ENCODE data around the gene MVB12B.

The MVB12B gene

DNA sequence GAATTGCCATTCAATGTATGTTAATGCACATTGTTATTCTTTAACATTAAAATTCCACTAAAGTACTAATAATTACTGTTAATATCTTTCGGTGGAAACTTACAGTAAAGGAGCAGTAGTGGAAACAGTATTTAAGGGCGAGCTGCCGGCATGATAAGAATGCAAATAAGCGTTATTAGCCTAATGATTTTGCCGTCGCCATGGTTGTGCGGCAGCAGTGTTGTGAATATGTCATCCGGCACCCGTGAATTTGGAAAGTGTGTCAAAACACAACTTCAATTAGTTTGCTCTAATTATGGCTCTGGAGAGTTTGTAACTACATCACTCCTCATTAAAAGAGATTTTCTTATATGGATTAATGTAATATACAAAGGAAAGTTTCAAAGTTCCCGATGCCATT lies 81.4 kb downstream of the MVB12B start:
- DNase-seq (ENCODE audit: low spot score) = no peak

DNA sequence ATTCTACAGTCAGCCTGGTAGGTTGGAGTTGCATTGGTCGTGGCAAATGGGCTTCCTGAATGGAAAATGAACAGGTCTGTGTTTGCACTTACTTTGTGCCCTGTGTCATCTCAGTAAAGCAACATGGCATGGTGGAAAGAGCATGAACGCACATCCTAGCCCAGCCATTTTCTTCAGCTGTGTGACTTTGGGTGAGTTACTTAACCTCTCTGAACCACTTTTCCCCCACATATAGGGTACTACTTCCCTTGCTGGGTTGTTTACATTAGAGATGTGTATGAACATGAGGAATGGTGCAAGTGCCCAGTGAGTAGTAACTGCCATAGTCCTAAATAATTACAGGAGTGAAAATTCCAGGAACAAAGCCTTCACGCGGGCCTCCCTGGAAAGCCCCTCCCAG lies 83.6 kb downstream of the MVB12B start:
- no peak for DNase-seq (ENCODE audit: low spot score)

DNA sequence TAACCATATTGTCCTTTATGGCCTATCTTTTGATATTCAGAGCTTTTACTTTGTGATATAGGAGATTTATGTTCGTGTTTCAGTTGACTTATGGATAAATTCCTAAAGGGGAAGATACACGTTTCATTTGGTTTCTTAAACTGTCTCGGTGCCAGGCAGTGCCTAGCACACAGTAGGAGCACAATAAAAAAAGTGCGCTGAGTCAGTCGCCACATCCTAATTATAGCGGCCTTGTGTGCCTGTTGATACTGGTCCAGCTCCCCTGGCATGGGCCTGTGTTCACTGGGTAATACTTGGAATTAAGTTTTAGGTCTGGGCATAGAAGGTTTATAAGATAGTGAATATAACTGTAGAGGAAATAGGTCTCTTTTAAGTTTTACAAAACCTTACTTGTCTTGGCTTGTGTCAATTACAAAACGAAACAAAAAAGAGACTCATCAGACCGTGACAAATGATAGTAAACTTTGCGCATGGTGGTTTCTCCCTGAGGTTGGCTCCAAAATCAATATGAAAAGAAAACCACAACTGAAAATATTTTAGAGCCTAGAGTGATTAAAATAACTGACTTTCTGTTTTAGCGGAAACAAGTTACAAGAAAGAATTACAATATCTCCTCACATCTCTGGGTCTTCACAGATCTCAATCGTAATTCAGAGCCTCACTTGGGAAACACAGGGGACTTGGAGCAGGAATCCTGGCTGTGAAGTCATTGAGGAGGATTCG lies 84.8 kb downstream of the MVB12B start:
- peak; percentile 67 for DNase-seq (ENCODE audit: low spot score)

DNA sequence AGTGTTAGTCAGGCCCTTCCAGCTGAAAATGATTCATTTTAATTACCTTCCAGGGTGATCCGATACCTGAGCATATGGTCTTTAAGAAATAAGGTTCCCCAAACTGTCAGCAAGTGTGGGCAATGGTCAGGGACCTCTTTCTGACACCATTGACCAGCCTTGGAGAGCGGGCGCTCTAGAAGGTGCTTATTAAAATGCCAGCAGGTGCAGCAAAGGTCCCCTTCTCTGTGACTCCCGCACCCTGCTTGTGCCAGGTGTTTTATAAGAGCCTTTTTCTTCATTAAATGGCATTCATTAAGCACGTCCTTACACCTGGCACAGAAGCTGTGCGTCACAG lies 85.3 kb downstream of the MVB12B start:
- DNase-seq (ENCODE audit: low spot score) = no peak

DNA sequence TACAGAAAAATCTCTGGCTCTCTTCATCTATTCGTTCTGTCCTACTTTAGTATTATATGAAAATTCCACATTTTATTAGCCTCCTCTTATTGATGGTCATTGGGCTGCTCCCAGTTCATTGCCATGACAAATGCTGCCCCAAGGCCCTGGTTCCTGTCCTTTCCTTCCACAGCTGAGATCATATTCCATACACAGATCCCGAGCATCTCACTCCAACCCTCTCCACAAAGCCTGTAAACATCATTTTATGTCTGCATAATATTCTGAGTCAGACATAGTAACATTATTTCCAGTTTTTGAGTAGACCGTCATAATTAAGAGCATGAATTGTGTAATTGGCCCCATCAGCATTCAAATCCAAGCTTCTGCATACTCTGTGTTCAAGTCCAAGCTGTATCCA lies 86.3 kb downstream of the MVB12B start:
- DNase-seq (ENCODE audit: low spot score) = no peak

DNA sequence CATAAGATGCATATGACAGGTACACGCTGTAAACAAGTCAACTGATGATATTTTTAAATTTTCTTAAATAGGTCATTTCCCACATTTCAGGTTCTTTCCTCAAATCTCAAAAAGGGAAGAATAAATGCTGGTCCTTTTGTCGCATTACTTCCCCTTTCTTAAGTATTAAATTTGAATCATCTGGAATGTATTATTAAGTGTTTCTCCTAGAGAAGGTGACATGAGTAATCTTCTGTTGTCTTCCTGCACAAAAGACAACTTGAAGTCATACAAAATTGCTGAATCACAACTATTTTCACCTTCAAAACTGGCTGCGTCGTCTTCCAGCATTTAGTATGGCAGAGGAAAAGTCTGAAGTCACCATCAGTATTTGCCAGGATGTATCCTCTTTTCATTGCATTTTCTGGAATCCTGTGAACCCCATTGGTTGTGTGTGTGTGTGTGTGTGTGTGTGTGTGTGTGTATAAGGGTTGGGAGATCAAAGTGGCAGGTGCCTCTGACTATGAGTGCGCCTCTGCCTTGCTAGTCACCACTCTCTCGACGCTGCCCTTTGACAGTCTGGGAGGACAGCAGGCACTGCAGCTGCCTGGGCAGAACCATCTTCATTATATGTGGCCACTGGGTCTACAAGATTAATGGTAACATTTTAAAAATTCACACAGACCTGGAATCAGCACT lies 86.9 kb downstream of the MVB12B start:
- no peak for DNase-seq (ENCODE audit: low spot score)

DNA sequence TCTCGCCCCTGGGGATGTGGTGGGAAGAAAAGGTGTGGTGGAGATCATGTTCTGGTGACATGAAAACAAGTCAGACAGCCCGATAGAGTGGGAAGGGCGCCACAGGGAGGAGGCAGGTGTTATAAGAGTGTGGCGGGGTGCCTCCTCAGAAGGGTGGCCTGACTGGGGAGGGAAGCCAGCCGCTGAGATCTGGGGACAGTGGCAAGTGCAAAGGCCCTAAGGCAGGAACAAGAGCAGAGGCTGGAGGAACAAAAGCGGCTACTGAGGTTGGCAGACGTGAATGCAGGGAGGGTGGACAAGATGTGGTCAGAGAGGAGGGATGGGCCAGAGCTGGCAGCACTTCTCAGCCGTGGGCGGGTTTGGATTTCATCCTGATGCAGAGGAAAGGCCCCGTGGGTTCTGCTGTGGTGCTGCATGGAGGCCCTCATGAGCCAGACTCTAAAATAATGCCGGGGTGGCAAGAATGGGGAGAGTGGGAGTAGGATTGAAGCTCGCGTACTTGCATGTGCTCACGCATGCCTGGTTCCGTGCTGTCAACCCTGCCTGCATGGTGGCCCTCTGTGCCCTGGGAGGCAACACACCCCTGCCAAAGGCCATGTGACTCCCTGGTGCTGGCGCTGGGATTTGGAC lies 89.2 kb downstream of the MVB12B start:
- no peak for DNase-seq (ENCODE audit: low spot score)

DNA sequence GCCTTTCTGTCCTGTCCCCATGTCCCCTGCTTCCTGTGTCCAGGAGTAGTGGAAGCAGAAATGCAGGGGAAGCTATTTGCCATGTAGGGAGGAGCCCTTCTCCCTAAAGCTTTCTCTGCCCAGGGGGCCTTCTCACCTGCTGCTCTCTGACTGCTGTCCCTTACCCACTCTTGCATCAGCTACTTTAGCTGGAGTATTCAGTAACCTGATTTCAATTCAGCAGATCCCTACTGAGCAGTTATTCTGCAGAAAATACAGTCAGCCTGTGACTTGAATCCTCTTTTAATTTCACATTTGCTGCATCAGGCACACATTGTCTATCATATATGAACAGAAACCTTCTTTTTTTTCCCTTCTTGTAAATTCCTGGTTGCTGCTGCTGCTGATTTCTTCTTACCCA lies 90.4 kb downstream of the MVB12B start:
- no peak for DNase-seq (ENCODE audit: low spot score)

DNA sequence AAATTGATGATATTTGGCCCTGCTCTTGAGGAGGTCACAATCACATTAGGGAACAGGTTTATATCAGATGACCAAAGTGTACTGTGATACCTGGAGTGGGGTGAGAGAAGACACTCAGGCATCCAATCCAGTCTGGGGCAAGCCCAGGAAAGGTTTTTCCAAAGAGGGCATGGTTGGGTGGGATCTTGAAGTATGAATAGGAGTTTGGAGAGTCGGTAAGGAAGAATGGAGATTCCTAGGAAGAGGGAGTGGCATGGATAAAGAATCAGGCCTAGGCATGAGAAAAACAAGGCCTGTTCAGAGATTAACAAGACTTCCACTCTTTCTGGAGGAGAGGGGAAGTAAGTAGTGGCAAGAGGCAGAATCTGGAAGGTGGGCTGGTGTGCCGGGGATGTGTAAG lies 91.1 kb downstream of the MVB12B start:
- DNase-seq (ENCODE audit: low spot score) = no peak

DNA sequence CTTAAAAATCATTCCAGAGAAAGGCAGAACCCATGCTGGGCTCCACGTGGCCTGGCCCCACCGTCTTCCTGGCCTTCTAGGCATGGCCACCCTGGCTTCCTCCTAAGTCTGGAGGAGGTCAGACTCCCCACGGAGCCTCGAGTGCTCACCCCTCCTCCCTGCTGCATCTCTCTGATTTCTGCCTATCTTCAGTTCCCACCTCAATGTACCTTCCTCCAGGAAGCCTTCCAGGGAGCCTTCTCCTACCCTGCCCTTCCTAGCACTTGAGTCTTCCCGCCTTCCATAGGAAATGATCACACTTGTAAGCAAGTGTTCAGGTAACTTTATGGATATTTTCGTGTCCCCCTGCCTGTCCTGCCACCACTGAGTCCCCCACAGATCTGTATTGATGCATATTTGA lies 92.0 kb downstream of the MVB12B start:
- DNase-seq (ENCODE audit: low spot score) = no peak

DNA sequence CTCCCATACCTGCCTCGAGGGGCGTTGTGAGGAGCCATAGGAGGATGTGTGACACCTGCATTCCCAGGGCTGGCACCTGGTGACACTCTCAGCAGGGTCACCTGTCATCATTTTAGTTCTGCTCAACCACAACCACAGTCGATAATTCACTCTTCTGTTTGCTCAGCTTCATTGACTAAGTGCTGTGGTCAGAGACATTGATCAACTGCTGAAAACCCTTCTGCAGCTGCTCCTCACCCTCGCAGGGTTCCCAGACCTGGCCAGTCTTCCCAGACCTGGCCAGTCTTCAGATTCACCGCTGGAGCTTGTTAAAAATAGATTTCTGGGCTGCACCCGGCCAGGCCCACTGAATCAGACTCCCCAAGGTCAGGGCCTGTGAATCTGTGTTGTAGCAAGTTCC lies 92.8 kb downstream of the MVB12B start:
- no peak for DNase-seq (ENCODE audit: low spot score)

DNA sequence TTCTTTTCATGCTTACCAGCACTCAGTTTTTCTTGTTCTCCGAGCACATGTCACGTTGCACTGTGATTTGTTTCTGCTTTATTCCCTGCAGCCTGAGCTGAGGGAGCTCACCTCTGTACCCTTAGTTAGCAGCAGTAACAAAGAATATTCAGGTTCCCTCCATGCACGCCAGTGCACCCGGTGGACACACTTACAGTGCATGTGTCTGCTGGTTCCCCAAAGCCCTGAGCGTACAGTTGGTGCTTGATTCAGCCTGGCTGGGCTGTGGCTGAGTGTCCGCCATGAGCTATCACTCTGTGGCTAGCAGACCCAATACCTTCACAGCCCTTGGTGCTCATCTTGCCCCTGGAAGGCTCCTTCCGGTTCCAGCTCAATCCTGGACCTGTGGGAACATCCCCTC lies 93.5 kb downstream of the MVB12B start:
- DNase-seq (ENCODE audit: low spot score) = no peak

DNA sequence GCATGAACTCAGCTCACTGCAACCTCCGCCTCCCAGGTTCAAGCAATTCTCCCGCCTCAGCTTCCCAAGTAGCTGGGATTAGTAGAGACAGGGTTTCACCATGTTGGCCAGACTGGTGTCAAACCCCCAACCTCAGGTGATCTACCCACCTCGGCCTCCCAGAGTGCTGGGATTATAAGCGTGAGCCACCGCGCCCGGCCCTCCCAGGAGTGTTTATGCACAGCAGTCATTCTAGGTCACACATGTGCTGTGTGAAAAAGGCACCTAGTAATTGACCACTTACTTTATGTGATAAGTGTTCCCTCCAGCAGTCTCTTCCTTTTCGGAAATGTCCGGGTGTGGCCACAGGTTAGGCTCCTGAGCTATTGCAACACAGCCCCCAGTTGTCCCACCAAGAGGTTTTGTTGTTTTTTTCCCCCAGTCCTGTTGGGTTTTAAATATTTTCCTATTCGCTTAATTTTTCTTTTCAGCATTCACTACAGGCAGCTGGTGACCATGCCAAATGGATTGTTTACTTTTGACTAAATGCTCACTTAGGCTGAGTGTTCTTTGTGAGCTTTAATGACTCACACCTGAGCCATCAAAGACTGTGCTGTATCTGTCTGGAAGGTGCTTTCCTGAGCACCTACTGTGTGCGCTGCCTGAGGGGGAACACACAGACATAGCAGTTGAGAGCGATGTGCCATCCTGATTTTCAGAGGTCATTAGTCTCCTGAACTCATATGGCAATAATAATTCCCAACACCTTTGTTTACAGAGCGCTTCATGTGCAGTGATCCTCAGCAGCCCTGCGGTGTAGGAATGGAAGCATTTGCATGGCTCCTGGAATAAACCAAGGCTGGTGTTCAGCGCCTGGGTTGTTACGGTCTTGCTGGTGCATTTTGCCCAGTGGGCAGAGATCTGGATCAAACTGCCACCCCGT lies 94.3 kb downstream of the MVB12B start:
- DNase-seq (ENCODE audit: low spot score) = no peak

DNA sequence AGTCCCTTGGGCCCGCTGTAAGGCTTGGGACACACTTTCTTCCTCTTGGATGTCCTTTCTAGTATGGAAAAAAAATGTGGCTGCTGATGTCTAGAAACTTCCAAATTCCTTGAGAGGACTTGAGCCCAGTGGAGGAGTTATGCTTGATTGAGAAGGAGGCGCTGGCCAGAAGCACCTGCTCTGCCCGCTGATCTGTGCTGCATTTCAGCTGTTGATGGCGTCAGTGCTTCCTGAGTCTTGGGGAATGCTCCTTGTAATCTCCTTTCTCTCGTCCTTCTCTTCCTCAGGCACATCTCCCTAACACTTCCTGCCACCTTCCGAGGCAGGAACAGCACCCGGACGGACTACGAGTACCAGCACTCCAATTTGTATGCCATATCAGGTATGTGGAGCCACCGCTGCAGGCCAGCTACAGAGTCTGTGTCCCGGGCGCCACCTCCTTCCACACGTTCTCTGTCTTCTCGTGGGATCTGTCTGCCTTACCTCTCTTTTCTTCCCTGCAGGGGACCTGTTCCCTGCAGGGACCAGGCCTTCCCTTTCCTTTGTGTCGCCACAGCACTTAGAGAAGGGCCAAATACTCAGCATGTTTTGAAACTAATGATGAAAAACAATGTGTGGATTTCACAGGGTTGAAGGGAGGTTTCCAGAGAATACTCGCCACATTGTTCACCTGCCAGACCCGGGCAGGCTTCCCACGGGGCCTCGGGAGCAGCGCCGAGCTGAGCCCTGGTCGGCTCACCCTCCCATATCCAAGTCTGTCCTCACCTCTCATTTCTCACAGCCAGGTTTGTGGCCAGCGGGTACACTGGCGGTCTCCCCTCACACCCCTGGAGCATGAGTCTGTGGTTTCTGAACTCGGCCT lies 95.2 kb downstream of the MVB12B start:
- no peak for DNase-seq (ENCODE audit: low spot score)

DNA sequence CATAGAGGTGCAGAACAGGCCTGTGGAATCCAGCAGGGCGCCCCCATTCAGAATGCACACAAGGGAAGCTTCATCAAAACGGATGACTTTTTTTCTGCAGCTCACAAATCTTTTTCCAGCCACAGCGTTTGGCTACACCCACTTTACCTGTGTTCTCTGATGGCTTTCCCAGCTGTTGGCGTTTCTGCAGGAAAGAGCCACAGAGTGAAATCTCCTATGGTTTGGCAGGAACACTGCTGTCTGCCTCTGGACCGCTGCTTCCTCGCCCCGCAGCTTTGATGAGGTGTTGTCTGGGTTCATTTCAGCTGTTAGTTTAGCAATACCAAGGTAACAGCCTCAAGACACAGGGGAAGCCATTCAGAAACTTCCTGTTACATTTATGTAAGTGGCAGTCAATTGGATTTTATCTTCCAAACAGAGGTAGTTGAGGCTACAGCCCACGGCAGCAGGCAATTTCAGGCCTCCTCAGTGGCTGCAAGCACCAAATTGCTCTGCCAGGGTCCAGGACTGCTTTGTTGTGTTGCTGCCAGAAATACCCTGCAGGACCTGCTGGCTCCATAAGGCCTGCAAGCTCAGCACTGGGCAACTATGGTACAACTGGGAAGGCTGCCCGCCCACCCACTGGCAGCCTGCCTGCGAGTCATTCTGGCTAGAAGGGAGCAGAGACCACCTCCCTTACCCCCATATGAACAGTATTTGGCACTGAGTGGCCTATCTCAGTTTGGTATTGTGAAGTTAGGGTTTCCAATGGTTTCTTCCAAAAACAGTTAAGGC lies 96.7 kb downstream of the MVB12B start:
- no peak for DNase-seq (ENCODE audit: low spot score)

DNA sequence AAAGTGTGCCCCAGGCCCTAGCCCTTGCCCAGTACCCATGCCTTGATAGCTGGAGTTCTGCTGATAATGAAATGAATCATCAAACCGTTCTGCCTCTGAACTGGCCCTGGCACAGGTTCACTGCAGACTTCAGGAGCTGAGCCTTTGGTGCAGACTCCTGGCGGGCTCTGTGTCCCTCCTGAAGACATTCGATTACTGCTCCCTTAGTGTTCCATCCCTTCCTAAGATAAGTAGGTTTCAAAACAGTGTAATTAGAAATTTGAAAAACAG lies 97.2 kb downstream of the MVB12B start:
- DNase-seq (ENCODE audit: low spot score) = no peak

DNA sequence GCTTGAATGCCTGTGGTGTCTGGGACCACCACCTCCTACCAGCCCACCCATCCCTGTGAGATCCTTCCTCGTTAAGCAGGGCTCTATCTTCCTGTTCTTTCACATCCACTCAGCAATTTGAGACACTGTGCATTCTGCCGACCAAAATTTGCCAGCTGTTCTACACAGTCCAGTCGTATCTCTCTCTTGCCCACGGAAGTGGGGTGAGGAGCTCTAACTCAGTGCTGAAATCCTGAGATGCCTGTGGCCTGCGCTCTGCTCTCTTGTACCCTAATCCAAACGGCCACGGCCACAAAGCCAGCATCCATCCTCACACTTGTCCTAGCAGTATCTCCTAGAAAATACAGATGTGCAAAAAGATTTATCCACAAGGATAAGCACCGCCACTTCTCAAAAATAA lies 97.9 kb downstream of the MVB12B start:
- no peak for DNase-seq (ENCODE audit: low spot score)

DNA sequence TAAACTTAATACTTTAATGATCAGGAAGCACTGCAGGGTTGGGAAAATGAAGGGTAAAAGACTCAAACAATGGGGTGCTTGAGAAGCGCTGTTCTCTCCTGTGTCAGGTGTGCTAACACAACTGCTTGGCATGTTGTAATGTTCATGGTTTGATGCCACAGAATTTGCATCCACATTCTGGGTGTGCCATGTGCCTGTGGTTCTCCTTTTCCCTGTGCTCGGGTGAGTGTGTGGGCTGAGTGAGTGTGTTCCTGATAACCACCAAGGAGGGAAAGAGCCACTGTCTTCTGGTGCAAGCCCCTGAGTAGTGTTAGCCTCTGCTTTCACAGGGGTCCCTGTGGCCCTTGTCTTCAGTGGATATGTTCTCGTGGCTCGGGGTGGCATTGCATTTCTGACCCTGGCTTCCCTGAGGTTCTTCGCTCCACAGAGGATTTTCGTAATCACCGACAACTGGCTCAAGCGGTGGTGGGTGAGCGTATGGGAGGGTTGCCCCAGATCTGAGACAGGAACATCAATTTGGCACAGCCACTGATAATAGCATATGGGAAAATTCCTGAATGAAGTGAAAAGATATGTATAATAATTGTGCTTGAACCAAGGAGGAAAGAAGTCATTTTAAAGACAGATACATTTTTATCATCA lies 102.0 kb downstream of the MVB12B start:
- DNase-seq (ENCODE audit: low spot score) = no peak

DNA sequence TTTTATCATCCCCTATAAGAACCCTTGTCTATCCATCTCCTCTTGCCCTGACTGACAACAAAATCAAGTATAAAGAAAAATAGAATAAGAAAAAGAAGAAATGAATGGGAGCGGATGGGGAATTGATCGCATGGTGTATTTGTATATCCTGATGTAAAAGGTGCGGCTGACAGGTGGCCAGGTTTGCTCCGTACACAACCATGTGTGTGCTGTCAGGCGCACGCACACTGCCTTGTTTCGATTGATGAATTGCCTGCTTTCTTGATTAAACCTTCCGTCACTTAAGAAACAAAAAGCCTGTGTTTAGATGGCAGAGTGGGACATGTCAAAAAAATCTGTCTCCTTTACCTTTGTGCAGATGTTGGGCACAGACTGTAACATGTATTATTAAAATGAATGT lies 102.6 kb downstream of the MVB12B start:
- no peak for DNase-seq (ENCODE audit: low spot score)

DNA sequence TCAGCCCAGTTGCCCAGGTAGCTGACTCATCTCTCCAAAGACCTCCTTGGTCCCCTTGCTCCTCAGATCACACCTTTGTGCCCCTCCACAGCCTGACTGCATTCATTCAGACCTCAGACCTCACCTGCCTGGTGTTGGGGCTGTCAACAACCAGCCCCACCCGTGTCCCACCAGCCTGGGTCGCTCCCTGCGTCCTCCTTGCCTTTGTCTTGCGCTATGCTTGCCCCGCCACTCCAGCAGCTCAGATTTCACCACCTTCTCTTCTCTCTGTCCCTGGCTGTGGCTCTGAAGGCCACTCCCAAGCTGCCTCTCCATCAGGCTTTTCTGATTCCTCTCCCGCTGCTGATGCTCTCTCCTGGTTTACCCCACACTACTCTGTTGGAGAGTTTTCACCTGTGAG lies 103.5 kb downstream of the MVB12B start:
- DNase-seq (ENCODE audit: low spot score) = no peak
